Tibial nerve (tissue), 4 donors: ENCODE results near the gene ATP13A1. TPM values are rescaled to one million over a fixed set of nuclear protein-coding genes. Genes with fewer than 3 reads are reported as not detected.

ENCODE experiments used
- DNase-seq, 2 donors: peaks; one replicate each; pipeline ENCODE4 v3.0.0-alpha.2; 2019; ENCODE audit warnings: low spot score in 2 of 2
- H3K27ac ChIP-seq, 4 donors: fragments of 200-600 bp; sonication (generic) in 3 of 4; one replicate each; pipeline ENCODE4 v1.5.1; 2017 to 2019; ENCODE audit warnings: mild to moderate bottlenecking in 1 of 4
- H3K27me3 ChIP-seq, 2 donors: fragments of 200-600 bp; sonication (generic) in 1 of 2; one replicate each; pipeline versions ENCODE4 v1.5.1 to v1.6.0; 2017 to 2019
- H3K36me3 ChIP-seq, 3 donors: fragments of 200-600 bp; sonication (generic); one replicate each; pipeline ENCODE4 v1.5.1; 2018 to 2019
- H3K4me1 ChIP-seq, 4 donors: fragments of 200-600 bp; sonication (generic) in 3 of 4; one replicate each; pipeline ENCODE4 v1.5.1; 2017 to 2019
- H3K4me3 ChIP-seq, 4 donors: fragments of 200-600 bp; sonication (generic) in 3 of 4; one replicate each; pipeline ENCODE4 v1.5.1; 2017 to 2019; ENCODE audit warnings: mild to moderate bottlenecking in 1 of 4, moderate library complexity in 1 of 4
- H3K9me3 ChIP-seq, 4 donors: fragments of 200-600 bp; sonication (generic) in 3 of 4; one replicate each; pipeline ENCODE4 v1.5.1; 2017 to 2019
- CTCF ChIP-seq, 5 experiments: fragments of 200-600 bp in 3 of 5; fragments of 450-650 bp in 2 of 5; sonication (generic) in 3 of 5; IDR thresholded peaks; one replicate each; pipeline ENCODE4 v1.5.1; 2016 to 2019; ENCODE audit warnings: antibody characterized with exemption in 5 of 5, mild to moderate bottlenecking in 3 of 5, moderate library complexity in 2 of 5
- EP300 ChIP-seq, 2 donors: sonication (generic); formaldehyde crosslinking; IDR thresholded peaks; one replicate each; pipeline ENCODE4 v1.6.1; 2017; ENCODE audit warnings: antibody characterized with exemption in 2 of 2, mild to moderate bottlenecking in 1 of 2
- POLR2A ChIP-seq, 2 donors: fragments of 450-650 bp; IDR thresholded peaks; one replicate each; pipeline ENCODE4 v1.6.1; 2017; ENCODE audit warnings: antibody characterized with exemption in 2 of 2, mild to moderate bottlenecking in 2 of 2, moderate library complexity in 2 of 2
- WGBS, 2 donors: methylation state at CpG; one replicate each; pipeline ENCODE4 v1.1.5; 2018; 5-methylcytosine and 5-hydroxymethylcytosine counted together
- total RNA-seq, 4 donors: library from RNA; depleted of rRNA; stranded (reverse); fragments of >200 nt; gene quantifications; one replicate each; pipeline ENCODE4 v1.1.0, GENCODE V29; 2016

Gene ATP13A1
- total RNA-seq, 4 donors from 2014 or later, result 312 to 705 (median 344) TPM

DNA sequence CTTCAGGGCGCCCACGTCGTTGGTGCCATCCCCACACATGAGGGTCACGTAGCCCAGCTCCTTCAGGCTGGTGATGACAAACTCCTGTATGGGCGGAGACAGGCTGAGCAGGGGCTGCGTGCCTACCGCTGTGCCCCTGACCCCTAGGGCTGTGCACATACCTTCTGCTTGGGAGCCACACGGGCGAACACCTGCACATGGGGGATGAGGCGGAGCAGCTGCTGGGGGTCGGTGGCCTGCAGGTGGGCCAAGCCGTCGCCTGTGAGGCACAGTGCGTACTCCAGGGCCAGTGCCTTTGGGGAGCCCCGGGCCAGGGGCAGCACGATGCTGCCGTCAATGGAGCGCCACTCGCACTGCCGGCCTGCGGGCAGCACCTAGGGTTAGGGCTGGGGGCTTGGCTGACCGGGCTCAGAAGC lies 13.9 kb downstream of the ATP13A1 start:
- Histone ChIP-seq H3K27me3 (no peaks in the 10 kb centered on the region), H3K36me3 (peaks cover 14 to 100% (median 65%) of the 10 kb centered on the region in 3 donors), H3K4me3 (no peak overlapping the region), H3K9me3 (no peaks in the 10 kb centered on the region), H3K4me1 (peaks cover 0 to 10% (median 0%) of the 10 kb centered on the region in 4 donors), H3K27ac (no peak overlapping the region)
- 97 to 100% methylated on average over 2 to 17 of the region's 22 CpGs for WGBS, 2 donors
- no peak for DNase-seq
- TF ChIP-seq EP300 (IDR thresholded peaks at IDR 0.05), result no peak
- TF ChIP-seq POLR2A (IDR thresholded peaks at IDR 0.05), result no peak
- no peak for TF ChIP-seq CTCF (IDR thresholded peaks at IDR 0.05)

DNA sequence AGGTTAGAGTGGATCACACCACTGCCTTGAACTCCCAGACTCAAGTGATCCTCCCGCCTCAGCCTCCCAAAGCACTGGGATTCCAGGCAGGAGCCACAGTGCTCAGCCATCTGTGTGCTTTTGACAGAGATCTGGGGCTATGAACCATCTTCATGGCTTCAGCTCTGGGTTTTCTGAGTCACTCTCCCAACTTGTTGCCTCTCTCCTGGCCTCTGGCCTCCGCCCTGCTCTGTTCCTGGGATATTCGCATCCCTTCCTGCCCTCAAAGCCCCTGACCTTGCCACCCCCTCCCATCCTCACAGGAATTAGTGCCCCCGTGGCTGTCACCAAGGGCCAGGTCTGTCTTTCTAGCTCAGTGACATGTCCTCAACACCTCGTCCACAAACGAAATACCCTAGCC lies 14.3 kb downstream of the ATP13A1 start:
- H3K9me3 ChIP-seq, result no peaks in the 10 kb centered on the region
- H3K27ac ChIP-seq, result no peak overlapping the region
- TF ChIP-seq POLR2A (IDR thresholded peaks at IDR 0.05), result no peak
- TF ChIP-seq EP300 (IDR thresholded peaks at IDR 0.05), result no peak
- TF ChIP-seq CTCF (IDR thresholded peaks at IDR 0.05), result no peak
- peaks cover 0 to 11% (median 0%) of the 10 kb centered on the region in 4 donors for H3K4me1 ChIP-seq
- DNase-seq, result no peak
- H3K4me3 ChIP-seq, result no peak overlapping the region
- 79 to 87% methylated on average over 6 of the region's 6 CpGs for WGBS, 2 donors
- peaks cover 14 to 100% (median 61%) of the 10 kb centered on the region in 3 donors for H3K36me3 ChIP-seq
- H3K27me3 ChIP-seq, result no peaks in the 10 kb centered on the region

- Histone ChIP-seq H3K36me3 (peaks cover 8 to 82% (median 42%) of the 10 kb centered on the region in 3 donors), H3K4me1 (peaks cover 0 to 19% (median 0%) of the 10 kb centered on the region in 4 donors), H3K9me3 (no peaks in the 10 kb centered on the region), H3K27ac (no peak overlapping the region), H3K4me3 (no peak overlapping the region), H3K27me3 (no peaks in the 10 kb centered on the region)
- 89 to 90% methylated on average over 26 to 29 of the region's 29 CpGs for WGBS, 2 donors
- no peak for DNase-seq
- no peak for TF ChIP-seq EP300 (IDR thresholded peaks at IDR 0.05)
- no peak for TF ChIP-seq CTCF (IDR thresholded peaks at IDR 0.05)
- TF ChIP-seq POLR2A (IDR thresholded peaks at IDR 0.05), result no peak
Observed at GRCh38 chr19:19647037-19647835, 16.2 kb downstream of the ATP13A1 start.

DNA sequence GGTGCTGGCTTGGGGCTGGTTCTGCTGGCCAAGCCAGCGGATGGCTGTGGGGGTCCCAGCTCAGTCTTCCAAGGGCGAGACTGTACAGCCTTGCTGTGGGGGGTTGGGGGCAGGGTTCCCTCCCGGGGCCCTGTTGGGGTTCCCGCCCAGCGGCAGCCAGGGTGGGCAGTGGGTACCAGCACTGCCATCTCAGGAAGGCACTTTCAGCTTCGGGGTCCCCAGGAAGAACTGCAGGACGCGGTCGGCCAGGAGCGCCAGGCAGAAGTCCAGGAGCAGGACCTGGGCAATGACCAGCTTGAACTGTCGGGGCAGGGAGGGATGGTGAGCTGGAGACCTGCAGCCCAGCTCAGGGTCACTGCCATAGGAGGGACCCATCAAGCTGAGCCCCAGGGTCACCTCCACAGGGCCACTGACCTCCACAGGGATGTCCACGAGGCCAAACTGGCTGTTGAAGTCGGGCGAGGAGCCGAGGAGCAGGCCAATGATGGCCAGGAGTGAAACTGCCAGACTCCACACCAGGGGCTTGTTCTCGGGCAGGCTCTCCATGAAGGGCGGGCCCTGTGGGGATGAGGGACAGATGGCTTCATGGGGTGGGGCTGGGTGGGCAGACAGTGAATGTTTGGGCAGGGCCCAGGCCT lies 18.1 kb downstream of the ATP13A1 start:
- H3K4me3 ChIP-seq, result no peak overlapping the region
- 88 to 90% methylated on average over 13 to 17 of the region's 17 CpGs for WGBS, 2 donors
- DNase-seq, result no peak
- H3K27ac ChIP-seq, result no peak overlapping the region
- peaks cover 0 to 20% (median 0%) of the 10 kb centered on the region in 4 donors for H3K4me1 ChIP-seq
- no peak for TF ChIP-seq POLR2A (IDR thresholded peaks at IDR 0.05)
- TF ChIP-seq EP300 (IDR thresholded peaks at IDR 0.05), result no peak
- TF ChIP-seq CTCF (IDR thresholded peaks at IDR 0.05), result no peak
- H3K27me3 ChIP-seq, result no peaks in the 10 kb centered on the region
- H3K9me3 ChIP-seq, result no peaks in the 10 kb centered on the region
- H3K36me3 ChIP-seq, result peaks cover 8 to 64% (median 27%) of the 10 kb centered on the region in 3 donors

GRCh38 chr19:19644054-19644388 lies 19.5 kb downstream of the ATP13A1 start:
- H3K4me1 ChIP-seq, result peaks cover 0 to 20% (median 0%) of the 10 kb centered on the region in 4 donors
- DNase-seq, result no peak
- peaks cover 8 to 58% (median 21%) of the 10 kb centered on the region in 3 donors for H3K36me3 ChIP-seq
- TF ChIP-seq POLR2A (IDR thresholded peaks at IDR 0.05), result no peak
- TF ChIP-seq CTCF (IDR thresholded peaks at IDR 0.05), result peak in 1 of 5 experiments; percentile 19
- H3K4me3 ChIP-seq, result peak overlapping the region in 2 of 4 donors; percentile 29 to 65
- peak overlapping the region in 2 of 4 donors; percentile 79 to 88 for H3K27ac ChIP-seq
- H3K27me3 ChIP-seq, result no peaks in the 10 kb centered on the region
- no peaks in the 10 kb centered on the region for H3K9me3 ChIP-seq
- WGBS, 2 donors, result 25 to 29% methylated on average over 4 to 5 of the region's 5 CpGs
